ENCODE data around the gene SATB1.
A peak's percentile ranks its signal among the peaks of the same experiment; 100 is the strongest.
"Not testable (repeated sequence)": the region's sequence is repeated elsewhere in the genome, so short reads cannot be mapped to it uniquely, and the experiment has no call there.

SATB1 gene

GRCh38 chr3:18424729-18425640, at the start of gene SATB1:
Gene SATB1, minus strand, starts transcription at chr3:18425339. Its CDS starts 4,372 bp downstream, at chr3:18420967.
- DNase-seq (ENCODE audit: low spot score) = peak; percentile 27

GRCh38 chr3:18474202-18474601, 49.1 kb upstream of the SATB1 start:
- no peak for DNase-seq (ENCODE audit: low spot score)

GRCh38 chr3:18469775-18470174, 44.6 kb upstream of the SATB1 start:
- no peak for DNase-seq (ENCODE audit: low spot score)

- DNase-seq (ENCODE audit: low spot score) = no peak
Observed at GRCh38 chr3:18466136-18466535, 41.0 kb upstream of the SATB1 start.

GRCh38 chr3:18454766-18455165, 29.6 kb upstream of the SATB1 start:
- DNase-seq (ENCODE audit: low spot score) = no peak

GRCh38 chr3:18449618-18450017, 24.5 kb upstream of the SATB1 start:
- not testable (repeated sequence) for DNase-seq (ENCODE audit: low spot score)

- DNase-seq (ENCODE audit: low spot score) = no peak
Observed at GRCh38 chr3:18447720-18448119, 22.6 kb upstream of the SATB1 start.

- no peak for DNase-seq (ENCODE audit: low spot score)
Observed at GRCh38 chr3:18446149-18446825, 21.1 kb upstream of the SATB1 start.

- DNase-seq (ENCODE audit: low spot score) = no peak
Observed at GRCh38 chr3:18445401-18446148, 20.4 kb upstream of the SATB1 start.

GRCh38 chr3:18444595-18445400, 19.7 kb upstream of the SATB1 start:
- DNase-seq (ENCODE audit: low spot score) = peak; percentile 85

- DNase-seq (ENCODE audit: low spot score) = peak; percentile 8
Observed at GRCh38 chr3:18443665-18444594, 18.8 kb upstream of the SATB1 start.

- DNase-seq (ENCODE audit: low spot score) = no peak
Observed at GRCh38 chr3:18442756-18443664, 17.9 kb upstream of the SATB1 start.

- no peak for DNase-seq (ENCODE audit: low spot score)
Observed at GRCh38 chr3:18441551-18441950, 16.4 kb upstream of the SATB1 start.

- DNase-seq (ENCODE audit: low spot score) = peak; percentile 5
Observed at GRCh38 chr3:18440066-18440722, 15.1 kb upstream of the SATB1 start.

- DNase-seq (ENCODE audit: low spot score) = no peak
Observed at GRCh38 chr3:18439281-18439680, 14.1 kb upstream of the SATB1 start.

- DNase-seq (ENCODE audit: low spot score) = no peak
Observed at GRCh38 chr3:18438586-18438985, 13.4 kb upstream of the SATB1 start.

GRCh38 chr3:18436213-18436612, 11.1 kb upstream of the SATB1 start:
- DNase-seq (ENCODE audit: low spot score) = no peak

GRCh38 chr3:18434711-18435110, 9.6 kb upstream of the SATB1 start:
- no peak for DNase-seq (ENCODE audit: low spot score)

GRCh38 chr3:18432752-18433151, 7.6 kb upstream of the SATB1 start:
- no peak for DNase-seq (ENCODE audit: low spot score)

Data from AG08395 (cell line).